Measurements from ENCODE around the gene NPIPB2. TPM values are rescaled to one million over a fixed set of nuclear protein-coding genes. Genes with fewer than 3 reads are reported as not detected.

Gene NPIPB2
- total RNA-seq, 2 donors from 2014 or later: 0.64 to 11.2 TPM

DNA sequence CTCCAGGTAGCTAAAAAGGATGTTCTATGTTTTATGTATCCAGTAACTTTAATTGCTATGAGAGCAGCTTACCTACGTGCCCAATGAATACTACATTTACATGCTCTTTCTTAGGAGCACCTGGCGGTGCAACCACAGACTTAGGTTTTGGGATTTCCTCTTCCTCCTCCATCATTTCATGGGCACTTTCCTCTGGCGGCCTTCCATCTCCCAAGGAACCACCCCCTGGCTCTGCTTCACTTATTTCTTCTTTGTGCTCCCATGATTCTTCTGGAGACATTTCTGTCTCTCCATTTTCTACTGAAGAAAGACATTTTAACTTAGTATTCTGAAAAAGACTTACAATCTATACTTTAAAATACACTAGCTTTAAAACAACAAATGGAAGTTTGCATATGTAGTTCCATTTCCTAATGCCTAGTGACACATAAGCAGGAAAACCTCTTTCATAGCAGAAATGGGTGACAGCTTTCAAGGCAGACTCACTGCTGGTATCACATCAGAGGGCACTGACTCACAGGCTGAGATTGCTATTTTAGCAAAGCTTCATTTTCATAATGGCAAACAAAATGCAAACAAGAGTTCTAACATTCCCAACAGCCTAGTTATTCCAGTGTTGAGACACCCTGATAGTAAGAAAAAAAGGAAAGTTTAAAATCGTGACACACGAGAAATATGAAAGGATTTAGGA is 45.2 kb downstream of the NPIPB2 start:
- WGBS: 56% methylated on average over 5 of the region's 5 CpGs
- TF ChIP-seq POLR2A (IDR thresholded peaks at IDR 0.05) (no peak), POLR2AphosphoS5 (IDR thresholded peaks at IDR 0.05) (no peak), CTCF (IDR thresholded peaks at IDR 0.05) (no peak)
- Histone ChIP-seq H3K36me3 (peaks cover 0 to 3% of the 10 kb centered on the region in 2 donors), H3K9me3 (no peaks in the 10 kb centered on the region), H3K4me3 (no peak overlapping the region), H3K27ac (no peak overlapping the region), H3K27me3 (replicated peaks; ENCODE audit: insufficient read depth) (no peaks in the 10 kb centered on the region), H3K4me1 (replicated peaks) (no peaks in the 10 kb centered on the region)
- intact Hi-C loops (cut with DNase I): no loop called here
- DNase-seq (ENCODE audit: low spot score): no peak

DNA sequence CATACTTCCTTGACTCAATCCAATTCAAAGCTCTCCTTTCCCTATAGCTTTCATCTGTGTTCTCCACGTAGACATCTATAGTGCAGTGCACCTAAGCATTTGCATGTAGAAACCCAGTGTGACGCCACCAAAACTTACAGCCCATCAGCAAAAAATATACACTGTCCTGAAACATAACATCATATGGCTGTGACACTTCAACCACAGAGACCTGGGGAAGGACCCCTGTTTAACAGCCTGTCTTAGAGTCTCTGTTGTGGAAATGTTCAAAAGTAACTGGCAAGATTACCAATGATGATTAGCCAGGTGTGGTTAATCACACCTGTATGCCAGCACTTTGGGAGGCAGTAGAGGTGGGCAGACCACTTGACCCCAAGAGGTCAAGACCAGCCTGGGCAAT is 48.3 kb downstream of the NPIPB2 start:
- no peak overlapping the region for H3K27ac ChIP-seq
- H3K36me3 ChIP-seq: peaks cover 0 to 3% of the 10 kb centered on the region in 2 donors
- TF ChIP-seq POLR2AphosphoS5 (IDR thresholded peaks at IDR 0.05): no peak
- TF ChIP-seq CTCF (IDR thresholded peaks at IDR 0.05): no peak
- TF ChIP-seq POLR2A (IDR thresholded peaks at IDR 0.05): no peak
- H3K4me3 ChIP-seq: no peak overlapping the region
- WGBS: 94% methylated on average over 2 of the region's 2 CpGs
- intact Hi-C loops (cut with DNase I): no loop called here
- H3K9me3 ChIP-seq: no peaks in the 10 kb centered on the region
- no peak for DNase-seq (ENCODE audit: low spot score)
- no peaks in the 10 kb centered on the region for H3K27me3 ChIP-seq (replicated peaks; ENCODE audit: insufficient read depth)
- no peaks in the 10 kb centered on the region for H3K4me1 ChIP-seq (replicated peaks)

DNA sequence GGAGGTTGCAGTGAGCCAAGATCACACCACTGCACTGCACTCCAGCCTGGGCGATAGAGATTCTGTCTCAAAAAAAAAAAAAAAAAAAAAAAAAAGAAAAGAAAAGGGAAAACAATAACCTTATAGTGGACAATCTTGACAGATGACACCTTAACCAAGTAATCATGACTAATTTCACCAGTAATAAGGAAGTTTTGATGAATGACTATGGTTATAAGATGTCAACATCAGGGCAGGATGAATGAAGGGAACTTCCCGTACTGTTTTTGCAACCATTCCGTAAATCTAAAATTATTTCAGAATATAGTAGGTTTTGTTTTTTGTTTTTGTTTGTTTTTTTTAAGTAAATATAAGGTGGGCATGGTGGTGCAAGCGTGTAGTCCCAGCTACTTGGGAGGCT is 49.1 kb downstream of the NPIPB2 start:
- H3K27me3 ChIP-seq (replicated peaks; ENCODE audit: insufficient read depth): no peaks in the 10 kb centered on the region
- no peaks in the 10 kb centered on the region for H3K9me3 ChIP-seq
- TF ChIP-seq CTCF (IDR thresholded peaks at IDR 0.05): no peak
- no peaks in the 10 kb centered on the region for H3K4me1 ChIP-seq (replicated peaks)
- intact Hi-C loops (cut with DNase I): no loop called here
- DNase-seq (ENCODE audit: low spot score): no peak
- H3K36me3 ChIP-seq: peaks cover 0 to 3% of the 10 kb centered on the region in 2 donors
- no peak overlapping the region for H3K27ac ChIP-seq
- no peak overlapping the region for H3K4me3 ChIP-seq
- 92% methylated on average over 4 of the region's 4 CpGs for WGBS

- Histone ChIP-seq H3K27me3 (replicated peaks; ENCODE audit: insufficient read depth) (no peaks in the 10 kb centered on the region), H3K9me3 (no peaks in the 10 kb centered on the region), H3K36me3 (peaks cover 0 to 5% of the 10 kb centered on the region in 2 donors), H3K4me1 (replicated peaks) (no peaks in the 10 kb centered on the region), H3K4me3 (no peak overlapping the region), H3K27ac (no peak overlapping the region)
- intact Hi-C loops (cut with DNase I): no loop called here
- 77% methylated on average over 5 of the region's 5 CpGs for WGBS
- DNase-seq (ENCODE audit: low spot score): no peak
- TF ChIP-seq POLR2A (IDR thresholded peaks at IDR 0.05) (no peak), CTCF (IDR thresholded peaks at IDR 0.05) (no peak), POLR2AphosphoS5 (IDR thresholded peaks at IDR 0.05) (no peak)
Measured at GRCh38 chr16:11890231-11890965, 51.4 kb downstream of the NPIPB2 start.

- DNase-seq (ENCODE audit: low spot score): no peak
- H3K27ac ChIP-seq: no peak overlapping the region
- peaks cover 4 to 7% of the 10 kb centered on the region in 2 donors for H3K36me3 ChIP-seq
- intact Hi-C loops (cut with DNase I): no loop called here
- no peaks in the 10 kb centered on the region for H3K9me3 ChIP-seq
- WGBS: 79% methylated on average over 6 of the region's 6 CpGs
- H3K27me3 ChIP-seq (replicated peaks; ENCODE audit: insufficient read depth): no peaks in the 10 kb centered on the region
- H3K4me3 ChIP-seq: no peak overlapping the region
- TF ChIP-seq POLR2A (IDR thresholded peaks at IDR 0.05) (no peak), CTCF (IDR thresholded peaks at IDR 0.05) (no peak)
- no peaks in the 10 kb centered on the region for H3K4me1 ChIP-seq (replicated peaks)
Measured at GRCh38 chr16:11886881-11887280, 55.0 kb downstream of the NPIPB2 start.
